HG02938 (cell line): ENCODE data around the gene FURIN.
"Not testable (repeated sequence)": the region's sequence is repeated elsewhere in the genome, so short reads cannot be mapped to it uniquely, and the experiment has no call there.

Experiments
- ATAC-seq: cut with Tn5 transposase; IDR thresholded peaks from one replicate; pipeline ENCODE4 v1.9.1; 2021; ENCODE audit warnings: mild to moderate bottlenecking, moderate library complexity; ENCODE audit not compliant: unreplicated experiment

The FURIN gene

DNA sequence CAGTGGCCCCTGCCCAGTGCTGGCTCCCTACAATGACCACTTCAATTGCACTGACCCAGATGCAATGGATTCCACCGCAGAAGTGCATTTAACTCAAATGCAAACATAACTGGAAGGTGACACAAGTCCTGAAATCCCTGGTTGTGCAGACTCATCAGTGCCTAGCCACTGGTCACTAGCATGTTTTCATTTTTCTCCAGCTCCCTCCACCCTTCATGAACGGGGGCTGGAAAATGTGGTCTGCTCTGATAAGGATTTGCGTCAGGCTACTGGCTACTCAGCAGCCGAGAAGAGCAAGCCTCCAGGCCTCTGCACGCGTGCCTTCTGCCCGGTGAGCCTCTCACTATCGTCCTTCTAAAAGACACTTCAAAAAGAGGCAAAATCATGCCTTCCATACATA is 27.4 kb upstream of the FURIN start:
- ATAC-seq: no peak

DNA sequence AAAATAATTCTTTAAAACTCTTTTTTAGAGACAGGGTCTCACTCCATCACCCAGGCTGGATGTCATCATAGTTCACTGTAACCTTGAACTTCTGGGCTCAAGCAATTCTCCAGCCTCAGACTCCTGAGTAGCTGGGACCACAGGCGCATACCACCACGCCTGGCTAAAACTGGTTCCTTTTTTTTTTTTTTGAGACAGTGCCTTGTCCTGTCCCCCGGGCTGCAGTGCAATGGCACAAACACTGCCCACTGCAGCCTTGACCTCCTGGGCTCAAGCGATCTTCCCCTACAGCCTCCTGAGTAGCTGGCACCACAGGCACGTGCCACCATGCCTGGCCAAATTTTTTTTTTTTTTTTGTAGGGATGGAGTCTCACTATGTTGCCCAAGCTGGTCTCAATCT is 23.7 kb upstream of the FURIN start:
- ATAC-seq: no peak

GRCh38 chr15:90845201-90845949 is 23.0 kb upstream of the FURIN start:
- peak; percentile 84 for ATAC-seq

DNA sequence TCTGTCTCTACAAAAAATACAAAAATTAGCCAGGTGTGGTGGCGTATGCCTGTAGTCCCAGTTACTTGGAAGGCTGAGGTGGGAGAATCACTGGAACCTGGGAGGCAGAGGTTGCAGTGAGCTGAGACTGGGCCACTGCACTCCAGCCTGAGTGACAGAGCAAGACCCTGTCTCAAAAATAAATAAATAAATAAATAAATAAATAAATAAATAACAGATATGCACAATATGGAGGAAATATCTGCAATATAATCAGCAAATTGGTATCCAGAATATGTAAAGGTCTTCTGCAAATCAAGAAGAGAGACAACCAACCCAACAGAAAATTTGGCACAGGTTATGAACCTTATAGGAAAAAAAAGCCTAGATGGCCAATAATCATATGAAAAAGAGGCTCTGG is 19.0 kb upstream of the FURIN start:
- not testable (repeated sequence) for ATAC-seq

- ATAC-seq: no peak
Observed at GRCh38 chr15:90851114-90851513, 17.3 kb upstream of the FURIN start.

DNA sequence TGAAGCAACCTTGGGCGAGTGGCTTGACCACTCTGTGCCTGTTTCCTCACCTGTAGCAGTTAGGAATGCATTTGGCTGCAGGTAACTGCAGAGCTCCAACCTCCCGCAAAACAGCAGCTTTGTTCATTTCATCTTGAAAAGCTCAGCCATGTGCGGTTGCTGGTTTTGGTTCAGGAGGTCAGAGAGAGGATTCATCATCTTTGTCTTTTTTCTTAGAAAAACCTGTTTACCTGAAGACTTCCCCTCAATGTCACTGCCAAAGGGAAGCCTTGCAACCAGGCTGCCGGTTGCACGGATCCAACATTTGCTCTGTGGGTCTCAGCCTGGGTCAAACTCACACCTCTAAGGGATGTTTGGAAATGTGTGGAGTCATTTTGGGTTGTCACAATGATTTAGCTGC is 16.4 kb upstream of the FURIN start:
- no peak for ATAC-seq

DNA sequence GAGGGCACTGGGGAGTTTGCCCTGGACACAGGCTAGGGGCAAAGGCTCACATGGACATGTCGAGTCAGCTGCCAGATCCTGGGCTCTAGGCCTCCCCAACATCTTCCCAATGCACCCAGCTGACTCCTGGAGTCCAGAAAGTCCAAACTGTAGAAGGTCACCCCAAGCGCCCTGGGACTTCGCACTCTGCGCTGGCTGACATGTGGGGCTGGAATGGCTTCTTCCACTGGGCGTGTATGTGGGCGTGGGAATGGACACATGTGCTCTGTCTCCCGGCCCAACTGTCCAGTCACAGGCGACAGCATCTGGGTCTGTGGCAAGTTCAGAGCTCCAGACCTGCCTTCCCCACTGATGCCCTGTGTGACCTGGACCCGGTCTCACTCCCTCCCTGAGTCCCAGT is 13.2 kb upstream of the FURIN start:
- ATAC-seq: no peak

DNA sequence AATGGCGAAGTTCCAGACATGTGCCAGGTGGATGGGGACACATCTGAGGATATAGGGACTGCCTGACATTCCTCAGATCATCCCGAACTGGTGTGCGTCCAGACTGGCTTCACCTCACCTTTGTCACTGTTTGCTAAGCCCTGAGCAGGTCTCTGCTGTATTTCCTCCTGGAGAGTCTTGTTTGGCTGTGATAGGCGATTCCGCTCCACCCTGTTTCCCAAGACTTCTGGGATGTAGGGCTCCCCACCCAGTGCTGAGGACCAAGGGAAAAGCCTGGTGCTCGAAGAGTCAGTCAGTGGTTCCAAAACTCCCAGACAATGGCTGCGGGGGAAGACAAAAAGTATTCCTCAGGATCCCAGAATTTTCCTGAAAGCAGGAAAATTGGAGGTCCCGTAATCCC is 11.1 kb upstream of the FURIN start:
- ATAC-seq: no peak

DNA sequence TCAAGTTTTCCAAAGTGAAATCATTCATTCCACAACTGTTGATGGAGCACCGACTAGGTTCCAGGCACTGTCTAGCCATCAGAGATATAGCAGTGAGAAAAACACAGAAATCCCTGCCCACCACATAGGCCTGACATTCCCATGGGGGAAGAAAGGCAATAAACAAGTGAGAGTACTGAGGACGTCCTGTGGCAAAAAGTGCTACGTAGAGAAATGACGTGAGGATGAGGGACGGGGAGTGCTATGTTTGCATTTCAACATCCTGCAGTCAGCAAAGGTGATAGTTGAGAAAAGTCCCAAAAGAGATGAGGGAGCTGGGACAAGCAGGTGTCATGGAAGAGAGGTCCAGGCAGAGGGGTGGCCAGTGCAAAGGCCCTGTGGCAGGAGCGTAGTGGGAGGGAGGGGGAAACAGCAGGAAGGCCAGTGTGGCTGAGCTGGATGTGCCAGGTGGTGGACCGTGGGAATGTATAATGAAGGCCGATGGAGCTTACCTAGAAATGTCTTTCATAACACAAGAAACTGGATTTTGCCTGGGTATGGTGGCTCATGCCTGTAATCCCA is 10.4 kb upstream of the FURIN start:
- no peak for ATAC-seq

DNA sequence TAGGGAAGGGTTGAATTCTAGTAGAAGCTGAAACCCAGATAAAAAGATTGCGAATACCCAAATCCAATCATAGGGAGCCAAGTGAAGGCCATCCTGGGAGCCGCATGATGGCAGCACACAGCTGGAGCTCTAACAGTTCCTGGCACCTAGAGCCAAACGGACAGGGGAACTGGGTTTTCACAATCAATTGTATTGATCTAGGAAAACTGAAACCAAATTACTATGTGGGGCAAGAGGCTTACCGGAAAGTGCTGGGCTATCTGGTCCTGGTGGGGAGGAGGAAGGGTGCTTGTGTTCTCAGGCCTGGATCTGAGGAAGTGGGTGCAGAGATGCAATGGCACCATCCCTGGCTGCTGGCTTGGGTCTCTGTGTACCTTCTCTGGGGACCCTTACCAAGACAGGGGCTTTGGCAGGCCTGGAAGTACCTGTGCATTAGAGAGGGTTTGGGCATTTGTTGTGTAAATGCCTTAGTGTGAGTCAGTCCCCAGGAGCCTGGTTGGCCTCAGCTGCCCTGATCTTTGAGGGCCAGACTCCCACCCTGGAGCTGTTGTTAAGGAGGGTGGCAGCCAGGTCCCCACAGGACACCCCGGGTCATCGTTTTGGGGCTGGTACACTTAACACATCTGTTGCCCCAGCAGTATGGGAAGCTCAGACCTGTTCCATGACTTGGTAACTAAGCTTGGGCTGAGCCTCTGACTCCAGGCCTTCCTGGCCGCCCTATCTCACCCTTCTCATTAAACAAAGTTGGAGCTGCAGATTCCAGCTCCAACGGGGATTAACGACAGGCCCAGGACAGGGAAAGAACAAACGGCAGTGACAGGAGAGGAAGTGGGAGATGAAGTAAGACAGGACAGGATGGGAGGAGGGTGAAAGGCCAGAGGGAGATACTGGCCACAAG is 8.9 kb upstream of the FURIN start:
- ATAC-seq: no peak

DNA sequence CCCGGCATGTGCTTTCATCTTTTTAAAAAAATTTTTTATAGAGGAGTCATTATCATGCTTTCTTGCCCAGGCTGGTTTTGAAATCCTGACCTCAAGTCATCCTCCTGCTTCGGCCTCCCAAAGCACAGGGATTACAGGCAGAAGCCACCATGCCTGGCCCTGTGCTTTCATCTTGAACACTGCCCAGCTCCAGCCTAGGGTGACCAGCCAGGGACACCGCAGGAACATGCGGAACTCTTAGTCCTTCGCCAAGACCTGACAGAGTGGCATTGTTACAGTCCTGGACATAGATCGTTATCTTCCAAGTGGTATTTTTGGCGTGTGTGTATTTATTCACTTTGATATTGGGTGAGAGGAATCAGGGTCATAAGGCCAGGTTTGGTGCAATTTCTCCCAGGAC is 7.9 kb upstream of the FURIN start:
- no peak for ATAC-seq

DNA sequence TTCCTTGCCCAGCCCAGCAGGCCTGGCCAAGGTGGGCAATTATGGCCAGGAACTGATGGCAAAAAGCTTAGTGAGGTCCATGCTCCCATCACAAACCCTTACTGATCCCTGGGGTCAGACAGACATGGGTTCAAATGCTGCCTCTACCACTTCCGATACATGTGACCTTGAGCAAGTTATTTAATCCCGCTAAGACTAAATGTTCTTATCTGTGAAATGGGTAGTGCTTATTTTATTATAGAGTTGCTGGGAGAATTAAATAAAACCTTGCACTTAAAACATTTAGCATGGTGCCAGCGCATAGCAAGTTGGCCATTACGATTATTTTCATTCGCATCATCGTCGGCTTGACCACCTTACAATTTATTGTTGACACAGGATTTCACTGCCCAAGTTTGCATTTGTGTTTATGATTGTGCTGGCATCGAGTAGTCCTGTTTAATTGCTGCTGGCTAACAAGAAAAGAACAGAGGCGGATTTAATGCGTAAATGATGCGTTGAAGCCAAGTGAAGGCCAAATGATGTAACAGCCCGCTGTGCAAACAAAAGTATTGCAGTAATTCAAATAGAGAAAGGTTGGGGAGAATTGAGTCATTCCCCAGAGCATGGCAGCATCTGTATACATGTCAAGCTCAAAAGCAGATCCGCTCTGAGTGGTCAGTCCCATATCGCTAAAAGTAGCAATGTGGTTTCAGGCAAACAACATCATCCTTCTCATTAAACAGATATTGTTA is 7.3 kb upstream of the FURIN start:
- ATAC-seq: no peak

GRCh38 chr15:90862487-90862886 is 5.9 kb upstream of the FURIN start:
- no peak for ATAC-seq

- no peak for ATAC-seq
Observed at GRCh38 chr15:90862964-90863778, 5.2 kb upstream of the FURIN start.

DNA sequence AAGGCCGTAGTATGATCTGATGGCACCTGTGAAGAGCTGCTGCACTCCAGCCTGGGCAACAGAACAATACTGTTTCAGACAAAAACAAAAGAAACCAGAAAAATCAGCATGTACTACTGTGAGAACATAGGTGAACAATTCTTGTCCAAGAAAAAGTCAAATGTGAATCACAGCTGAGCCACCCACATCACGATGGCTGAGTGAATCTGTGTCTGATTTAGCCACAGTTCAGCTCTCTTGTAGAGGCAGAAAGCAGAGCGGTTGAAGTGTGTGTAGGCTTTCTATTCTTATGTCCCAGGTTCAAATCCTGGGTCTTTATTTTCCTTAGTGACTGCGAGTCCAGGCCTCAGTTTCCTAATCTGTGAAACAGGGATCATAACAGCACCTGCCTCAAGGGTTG is 4.4 kb upstream of the FURIN start:
- ATAC-seq: no peak

GRCh38 chr15:90864507-90864906 is 3.9 kb upstream of the FURIN start:
- no peak for ATAC-seq

DNA sequence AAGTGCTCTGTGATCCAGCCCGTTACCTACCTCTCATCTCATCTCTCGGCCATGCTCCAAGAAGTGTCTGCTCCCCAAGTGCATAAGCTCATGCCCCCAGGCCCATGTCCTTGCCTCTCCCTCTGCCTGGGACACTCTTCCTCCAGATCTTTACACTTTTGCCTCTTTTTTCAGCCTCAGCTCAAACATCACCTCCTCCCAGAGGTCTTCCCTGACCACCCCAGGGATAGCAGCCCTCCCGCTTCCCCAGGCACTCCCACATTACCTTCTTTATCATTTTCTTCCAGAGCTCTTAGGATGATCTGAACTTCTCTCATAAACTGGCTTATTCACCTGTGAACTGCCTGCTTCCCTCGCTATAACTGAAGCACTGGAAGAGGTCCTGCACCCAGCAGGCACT is 2.7 kb upstream of the FURIN start:
- no peak for ATAC-seq

DNA sequence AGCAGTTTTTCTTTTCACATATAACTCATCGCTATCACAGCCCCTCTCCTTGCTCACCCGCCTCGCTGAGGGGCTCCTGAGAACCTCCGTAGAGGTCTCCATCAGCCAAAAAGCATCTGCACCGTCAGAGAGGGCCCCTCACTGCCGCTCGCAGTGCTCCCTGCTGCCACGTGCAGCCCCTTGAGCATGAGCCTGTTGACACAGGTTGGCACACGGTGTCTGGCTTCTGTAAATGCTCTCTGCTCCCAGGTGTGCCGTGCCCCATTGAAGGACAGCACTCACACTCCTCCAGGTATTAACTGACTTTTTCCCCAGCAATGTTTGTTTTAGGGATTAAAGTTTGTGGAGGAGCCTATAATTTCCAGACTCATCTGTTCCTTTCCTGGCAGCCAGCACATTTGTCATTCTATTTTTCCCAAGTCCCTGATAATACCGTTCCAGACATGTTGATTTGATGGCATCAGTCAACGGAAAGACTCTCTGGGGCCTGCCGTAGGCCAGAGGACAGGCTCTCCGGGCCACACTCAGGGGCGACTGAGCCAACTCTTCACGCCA is 2.1 kb upstream of the FURIN start:
- ATAC-seq: no peak

GRCh38 chr15:90866800-90867199 is 1.6 kb upstream of the FURIN start:
- no peak for ATAC-seq

- no peak for ATAC-seq
Observed at GRCh38 chr15:90869140-90869541, 753 bp downstream of the FURIN start.
